ENCODE measurements around the gene KDM4D.
"Not testable (repeated sequence)": the region's sequence is repeated elsewhere in the genome, so short reads cannot be mapped to it uniquely, and the experiment has no call there.

The KDM4D gene

DNA sequence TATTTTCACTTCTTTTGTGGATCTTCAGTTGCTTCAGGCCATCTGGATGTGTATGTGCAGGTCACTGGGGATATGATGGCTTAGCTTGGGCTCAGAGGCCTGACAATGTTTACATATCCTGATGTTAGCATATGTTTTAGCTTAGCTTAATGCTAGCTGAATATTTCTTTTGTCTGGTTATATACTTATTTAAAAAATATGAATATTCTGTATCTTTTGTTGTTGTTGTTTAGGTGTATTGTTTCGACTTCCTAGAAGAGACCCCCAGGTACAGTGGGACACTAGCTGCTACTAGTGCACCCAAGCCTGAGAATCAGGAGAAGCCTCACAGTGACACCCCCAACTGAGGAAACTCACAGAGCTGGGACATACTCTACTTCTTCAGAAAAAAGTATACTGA, 51.4 kb downstream of the KDM4D start, which contains the start of gene KDM4E:
Gene KDM4E (plus strand): TSS at position 301 of the 400 bp plus-strand sequence. CDS start 300 bp downstream, outside the sequence.
- Histone ChIP-seq H3K9ac (ENCODE audit: low read depth in 1 of 2, low read length in 2 of 2) (no peak within 1 kb of the TSS), H3K9me3 (ENCODE audit: control insufficient read depth in 2 of 2, low read length in 2 of 2) (no peaks in the 10 kb centered on the region), H3K4me1 (ENCODE audit: control insufficient read depth in 2 of 2, insufficient read depth in 2 of 2, low read length in 2 of 2) (no peaks in the 10 kb centered on the region), H3K36me3 (ENCODE audit: control insufficient read depth in 2 of 2, insufficient read depth in 2 of 2, low read length in 2 of 2) (no peaks in the 10 kb centered on the region), H3K27ac (ENCODE audit: low read depth in 2 of 2, low read length in 2 of 2) (no peak within 1 kb of the TSS), H3K27me3 (ENCODE audit: control insufficient read depth in 2 of 2, insufficient read depth in 2 of 2, low read length in 2 of 2) (no peaks in the 10 kb centered on the region), H3K4me3 (ENCODE audit: low read length in 2 of 2) (no peak within 1 kb of the TSS)

DNA sequence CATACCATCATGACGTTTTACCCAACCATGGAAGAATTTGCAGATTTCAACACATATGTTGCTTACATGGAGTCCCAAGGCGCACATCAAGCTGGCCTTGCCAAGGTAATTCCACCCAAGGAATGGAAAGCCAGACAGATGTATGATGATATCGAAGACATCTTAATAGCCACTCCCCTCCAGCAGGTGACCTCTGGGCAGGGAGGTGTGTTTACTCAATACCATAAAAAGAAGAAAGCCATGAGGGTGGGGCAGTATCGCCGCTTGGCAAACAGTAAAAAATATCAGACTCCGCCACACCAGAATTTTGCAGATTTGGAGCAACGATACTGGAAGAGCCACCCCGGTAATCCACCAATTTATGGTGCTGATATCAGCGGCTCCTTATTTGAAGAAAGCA, 52.1 kb downstream of the KDM4D start:
- H3K27ac ChIP-seq (ENCODE audit: low read depth in 2 of 2, low read length in 2 of 2); H3K27me3 ChIP-seq (ENCODE audit: control insufficient read depth in 2 of 2, insufficient read depth in 2 of 2, low read length in 2 of 2); H3K9me3 ChIP-seq (ENCODE audit: control insufficient read depth in 2 of 2, low read length in 2 of 2); H3K4me3 ChIP-seq (ENCODE audit: low read length in 2 of 2); H3K9ac ChIP-seq (ENCODE audit: low read depth in 1 of 2, low read length in 2 of 2); H3K36me3 ChIP-seq (ENCODE audit: control insufficient read depth in 2 of 2, insufficient read depth in 2 of 2, low read length in 2 of 2); H3K4me1 ChIP-seq (ENCODE audit: control insufficient read depth in 2 of 2, insufficient read depth in 2 of 2, low read length in 2 of 2): not testable (repeated sequence)

DNA sequence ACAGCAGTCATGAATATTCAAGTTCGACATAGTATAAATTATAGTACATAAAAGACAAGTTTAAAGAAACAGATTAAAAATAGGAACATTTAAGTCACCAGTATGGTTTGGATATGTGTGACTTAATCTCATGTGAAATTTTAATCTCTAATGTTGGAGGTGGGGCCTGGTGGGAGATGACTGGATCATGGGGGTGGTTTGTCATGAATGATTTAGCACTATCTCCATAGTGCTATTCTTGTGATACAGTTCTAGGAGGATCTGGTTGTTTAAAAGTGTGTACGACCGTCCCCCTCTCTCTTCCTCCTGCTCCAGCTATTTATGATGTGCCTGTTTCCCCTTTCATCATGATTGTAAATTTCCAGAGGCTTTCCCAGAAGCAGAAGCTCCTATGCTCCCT, 54.8 kb downstream of the KDM4D start:
- Histone ChIP-seq H3K4me3 (ENCODE audit: low read length in 2 of 2) (no peak overlapping the region), H3K36me3 (ENCODE audit: control insufficient read depth in 2 of 2, insufficient read depth in 2 of 2, low read length in 2 of 2) (no peaks in the 10 kb centered on the region), H3K9me3 (ENCODE audit: control insufficient read depth in 2 of 2, low read length in 2 of 2) (no peaks in the 10 kb centered on the region), H3K4me1 (ENCODE audit: control insufficient read depth in 2 of 2, insufficient read depth in 2 of 2, low read length in 2 of 2) (no peaks in the 10 kb centered on the region), H3K27me3 (ENCODE audit: control insufficient read depth in 2 of 2, insufficient read depth in 2 of 2, low read length in 2 of 2) (no peaks in the 10 kb centered on the region), H3K27ac (ENCODE audit: low read depth in 2 of 2, low read length in 2 of 2) (no peak overlapping the region), H3K9ac (ENCODE audit: low read depth in 1 of 2, low read length in 2 of 2) (no peak overlapping the region)

- Histone ChIP-seq H3K4me3 (ENCODE audit: low read length in 2 of 2) (no peak overlapping the region), H3K27ac (ENCODE audit: low read depth in 2 of 2, low read length in 2 of 2) (no peak overlapping the region), H3K9ac (ENCODE audit: low read depth in 1 of 2, low read length in 2 of 2) (no peak overlapping the region), H3K36me3 (ENCODE audit: control insufficient read depth in 2 of 2, insufficient read depth in 2 of 2, low read length in 2 of 2) (no peaks in the 10 kb centered on the region), H3K27me3 (ENCODE audit: control insufficient read depth in 2 of 2, insufficient read depth in 2 of 2, low read length in 2 of 2) (no peaks in the 10 kb centered on the region), H3K9me3 (ENCODE audit: control insufficient read depth in 2 of 2, low read length in 2 of 2) (no peaks in the 10 kb centered on the region), H3K4me1 (ENCODE audit: control insufficient read depth in 2 of 2, insufficient read depth in 2 of 2, low read length in 2 of 2) (no peaks in the 10 kb centered on the region)
Measured at GRCh38 chr11:95033051-95033450, 59.5 kb downstream of the KDM4D start.

DNA sequence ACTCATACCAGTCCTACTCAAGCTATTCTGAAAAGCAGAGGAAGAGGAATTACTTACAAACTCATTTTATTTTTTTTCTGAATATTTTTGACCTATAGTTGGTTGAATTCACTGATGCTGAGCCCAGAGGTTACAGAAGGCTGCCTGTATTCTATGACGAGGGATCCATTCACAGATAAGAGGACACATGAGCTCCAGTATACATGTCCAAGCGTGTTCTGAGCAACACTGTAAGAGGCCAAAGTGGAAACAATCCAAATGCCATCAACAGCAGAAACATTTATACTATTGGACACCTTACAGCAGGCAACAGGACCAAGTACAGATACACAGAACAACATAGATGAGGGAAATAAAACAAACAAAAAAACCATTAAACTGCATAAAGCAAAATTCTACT, 61.8 kb downstream of the KDM4D start:
- Histone ChIP-seq H3K4me1 (ENCODE audit: control insufficient read depth in 2 of 2, insufficient read depth in 2 of 2, low read length in 2 of 2) (no peaks in the 10 kb centered on the region), H3K9me3 (ENCODE audit: control insufficient read depth in 2 of 2, low read length in 2 of 2) (no peaks in the 10 kb centered on the region), H3K9ac (ENCODE audit: low read depth in 1 of 2, low read length in 2 of 2) (no peak overlapping the region), H3K4me3 (ENCODE audit: low read length in 2 of 2) (no peak overlapping the region), H3K27ac (ENCODE audit: low read depth in 2 of 2, low read length in 2 of 2) (no peak overlapping the region), H3K36me3 (ENCODE audit: control insufficient read depth in 2 of 2, insufficient read depth in 2 of 2, low read length in 2 of 2) (no peaks in the 10 kb centered on the region), H3K27me3 (ENCODE audit: control insufficient read depth in 2 of 2, insufficient read depth in 2 of 2, low read length in 2 of 2) (no peaks in the 10 kb centered on the region)

GRCh38 chr11:95037356-95038035, 64.0 kb downstream of the KDM4D start:
- not testable (repeated sequence) for H3K9me3 ChIP-seq (ENCODE audit: control insufficient read depth in 2 of 2, low read length in 2 of 2); H3K9ac ChIP-seq (ENCODE audit: low read depth in 1 of 2, low read length in 2 of 2); H3K27ac ChIP-seq (ENCODE audit: low read depth in 2 of 2, low read length in 2 of 2); H3K36me3 ChIP-seq (ENCODE audit: control insufficient read depth in 2 of 2, insufficient read depth in 2 of 2, low read length in 2 of 2); H3K27me3 ChIP-seq (ENCODE audit: control insufficient read depth in 2 of 2, insufficient read depth in 2 of 2, low read length in 2 of 2); H3K4me3 ChIP-seq (ENCODE audit: low read length in 2 of 2); H3K4me1 ChIP-seq (ENCODE audit: control insufficient read depth in 2 of 2, insufficient read depth in 2 of 2, low read length in 2 of 2)

DNA sequence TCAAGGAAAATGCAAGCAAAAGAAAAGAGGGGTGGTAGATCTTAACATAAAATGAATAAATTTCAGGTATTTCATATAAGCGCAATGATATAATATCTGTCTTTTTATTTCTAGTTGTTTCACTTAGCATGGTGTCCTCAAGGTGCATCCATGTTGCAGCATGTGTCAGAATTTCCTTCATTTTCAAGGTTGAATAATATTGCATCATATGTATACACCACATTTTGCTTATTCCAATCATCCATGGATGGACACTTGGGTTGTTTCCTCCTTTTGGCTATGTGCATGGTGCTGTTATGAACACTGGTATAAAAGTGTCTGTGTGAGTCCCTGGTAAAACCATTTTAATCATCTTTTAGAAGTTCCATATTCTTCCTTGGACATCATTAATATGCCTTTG, 68.7 kb downstream of the KDM4D start:
- no peaks in the 10 kb centered on the region for H3K27me3 ChIP-seq (ENCODE audit: control insufficient read depth in 2 of 2, insufficient read depth in 2 of 2, low read length in 2 of 2)
- H3K4me3 ChIP-seq (ENCODE audit: low read length in 2 of 2): no peak overlapping the region
- no peak overlapping the region for H3K9ac ChIP-seq (ENCODE audit: low read depth in 1 of 2, low read length in 2 of 2)
- H3K4me1 ChIP-seq (ENCODE audit: control insufficient read depth in 2 of 2, insufficient read depth in 2 of 2, low read length in 2 of 2): no peaks in the 10 kb centered on the region
- no peak overlapping the region for H3K27ac ChIP-seq (ENCODE audit: low read depth in 2 of 2, low read length in 2 of 2)
- H3K9me3 ChIP-seq (ENCODE audit: control insufficient read depth in 2 of 2, low read length in 2 of 2): no peaks in the 10 kb centered on the region
- H3K36me3 ChIP-seq (ENCODE audit: control insufficient read depth in 2 of 2, insufficient read depth in 2 of 2, low read length in 2 of 2): no peaks in the 10 kb centered on the region

GRCh38 chr11:95042906-95043305, 69.4 kb downstream of the KDM4D start:
- no peaks in the 10 kb centered on the region for H3K36me3 ChIP-seq (ENCODE audit: control insufficient read depth in 2 of 2, insufficient read depth in 2 of 2, low read length in 2 of 2)
- H3K4me3 ChIP-seq (ENCODE audit: low read length in 2 of 2): no peak overlapping the region
- H3K27me3 ChIP-seq (ENCODE audit: control insufficient read depth in 2 of 2, insufficient read depth in 2 of 2, low read length in 2 of 2): no peaks in the 10 kb centered on the region
- H3K27ac ChIP-seq (ENCODE audit: low read depth in 2 of 2, low read length in 2 of 2): no peak overlapping the region
- H3K4me1 ChIP-seq (ENCODE audit: control insufficient read depth in 2 of 2, insufficient read depth in 2 of 2, low read length in 2 of 2): no peaks in the 10 kb centered on the region
- no peak overlapping the region for H3K9ac ChIP-seq (ENCODE audit: low read depth in 1 of 2, low read length in 2 of 2)
- H3K9me3 ChIP-seq (ENCODE audit: control insufficient read depth in 2 of 2, low read length in 2 of 2): no peaks in the 10 kb centered on the region

DNA sequence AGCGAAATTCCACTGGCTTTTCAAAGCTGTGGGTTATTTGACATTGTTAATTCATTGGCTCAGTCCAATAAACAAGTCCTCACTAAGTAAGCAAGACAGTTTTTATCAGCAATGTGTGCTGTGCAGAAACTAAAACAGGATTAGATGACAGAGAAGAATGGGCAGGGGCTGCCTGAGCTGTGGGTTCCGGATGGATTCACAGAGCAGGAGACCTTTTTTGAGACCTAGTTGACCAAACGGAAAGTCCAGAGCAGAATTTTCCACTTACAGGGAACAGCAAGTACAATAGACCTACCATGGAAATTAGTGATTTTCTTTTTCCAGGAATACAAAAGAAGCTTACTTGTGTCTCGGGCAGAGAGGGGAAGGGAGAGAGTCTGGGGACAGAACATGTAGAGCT, 70.5 kb downstream of the KDM4D start:
- H3K27ac ChIP-seq (ENCODE audit: low read depth in 2 of 2, low read length in 2 of 2): no peak overlapping the region
- H3K36me3 ChIP-seq (ENCODE audit: control insufficient read depth in 2 of 2, insufficient read depth in 2 of 2, low read length in 2 of 2): no peaks in the 10 kb centered on the region
- no peaks in the 10 kb centered on the region for H3K9me3 ChIP-seq (ENCODE audit: control insufficient read depth in 2 of 2, low read length in 2 of 2)
- H3K4me3 ChIP-seq (ENCODE audit: low read length in 2 of 2): no peak overlapping the region
- no peaks in the 10 kb centered on the region for H3K27me3 ChIP-seq (ENCODE audit: control insufficient read depth in 2 of 2, insufficient read depth in 2 of 2, low read length in 2 of 2)
- H3K9ac ChIP-seq (ENCODE audit: low read depth in 1 of 2, low read length in 2 of 2): no peak overlapping the region
- H3K4me1 ChIP-seq (ENCODE audit: control insufficient read depth in 2 of 2, insufficient read depth in 2 of 2, low read length in 2 of 2): no peaks in the 10 kb centered on the region

- no peaks in the 10 kb centered on the region for H3K27me3 ChIP-seq (ENCODE audit: control insufficient read depth in 2 of 2, insufficient read depth in 2 of 2, low read length in 2 of 2)
- no peaks in the 10 kb centered on the region for H3K4me1 ChIP-seq (ENCODE audit: control insufficient read depth in 2 of 2, insufficient read depth in 2 of 2, low read length in 2 of 2)
- no peak overlapping the region for H3K27ac ChIP-seq (ENCODE audit: low read depth in 2 of 2, low read length in 2 of 2)
- no peak overlapping the region for H3K9ac ChIP-seq (ENCODE audit: low read depth in 1 of 2, low read length in 2 of 2)
- no peaks in the 10 kb centered on the region for H3K9me3 ChIP-seq (ENCODE audit: control insufficient read depth in 2 of 2, low read length in 2 of 2)
- H3K36me3 ChIP-seq (ENCODE audit: control insufficient read depth in 2 of 2, insufficient read depth in 2 of 2, low read length in 2 of 2): no peaks in the 10 kb centered on the region
- H3K4me3 ChIP-seq (ENCODE audit: low read length in 2 of 2): no peak overlapping the region
Measured at GRCh38 chr11:95045812-95046211, 72.3 kb downstream of the KDM4D start.

Data from mucosa of rectum (tissue), 2 donors.